Tibial artery (tissue), 4 donors: ENCODE results near the gene HOMER1.
A peak's percentile ranks its signal among the peaks of the same experiment; 100 is the strongest.

Experiments used
- DNase-seq, 2 donors: peaks; one replicate each; pipeline ENCODE4 v3.0.0-alpha.2; 2019
- H3K27ac ChIP-seq, 2 donors: fragments of 200-600 bp; sonication (generic) in 1 of 2; 1 replicate in 1 of 2; 2 replicates in 1 of 2; pipeline ENCODE4 v1.5.1; 2018 to 2019; ENCODE audit warnings: mild to moderate bottlenecking in 1 of 2
- H3K27me3 ChIP-seq, 2 donors: fragments of 200-600 bp; sonication (generic) in 1 of 2; one replicate each; pipeline versions ENCODE4 v1.5.1 to v1.6.0; 2016 to 2019
- H3K36me3 ChIP-seq, 3 donors: fragments of 200-600 bp; sonication (generic) in 2 of 3; one replicate each; pipeline ENCODE4 v1.5.1; 2016 to 2019; ENCODE audit warnings: mild to moderate bottlenecking in 2 of 3
- H3K4me1 ChIP-seq, 4 donors: fragments of 200-600 bp; sonication (generic) in 2 of 4; 1 replicate in 3 of 4; 2 replicates in 1 of 4; pipeline ENCODE4 v1.5.1; 2016 to 2019
- H3K4me3 ChIP-seq, 2 donors: fragments of 200-600 bp; sonication (generic) in 1 of 2; 1 replicate in 1 of 2; 2 replicates in 1 of 2; pipeline ENCODE4 v1.5.1; 2018 to 2019; ENCODE audit warnings: mild to moderate bottlenecking in 2 of 2
- H3K9me3 ChIP-seq, 3 donors: fragments of 200-600 bp; sonication (generic) in 1 of 3; one replicate each; pipeline ENCODE4 v1.5.1; 2016 to 2019
- CTCF ChIP-seq, 2 experiments: fragments of 200-600 bp in 1 of 2; fragments of 450-650 bp in 1 of 2; IDR thresholded peaks; one replicate each; pipeline ENCODE4 v1.5.1; 2017 to 2019; ENCODE audit warnings: antibody characterized with exemption in 2 of 2, mild to moderate bottlenecking in 1 of 2, moderate library complexity in 1 of 2
- intact Hi-C: fragments of 100-400 bp; cut with DNase I; formaldehyde crosslinking; loops from one replicate; pipeline ENCODE4 v1.15.0; 2023; ENCODE audit warnings: low total_unique reads

Gene HOMER1, protein sequence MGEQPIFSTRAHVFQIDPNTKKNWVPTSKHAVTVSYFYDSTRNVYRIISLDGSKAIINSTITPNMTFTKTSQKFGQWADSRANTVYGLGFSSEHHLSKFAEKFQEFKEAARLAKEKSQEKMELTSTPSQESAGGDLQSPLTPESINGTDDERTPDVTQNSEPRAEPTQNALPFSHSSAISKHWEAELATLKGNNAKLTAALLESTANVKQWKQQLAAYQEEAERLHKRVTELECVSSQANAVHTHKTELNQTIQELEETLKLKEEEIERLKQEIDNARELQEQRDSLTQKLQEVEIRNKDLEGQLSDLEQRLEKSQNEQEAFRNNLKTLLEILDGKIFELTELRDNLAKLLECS

GRCh38 chr5:79513704-79514390, at the start of gene HOMER1:
Gene HOMER1, minus strand, starts transcription at chr5:79514134. Its CDS starts 1,360 bp downstream, at chr5:79512774.
- H3K36me3 ChIP-seq: no peaks in the 10 kb centered on the region
- no peaks in the 10 kb centered on the region for H3K27me3 ChIP-seq
- peaks cover 0 to 15% (median 7%) of the 10 kb centered on the region in 4 donors for H3K4me1 ChIP-seq
- intact Hi-C loops: loop anchor here (5.0 kb wide), 1 partner anchor 98 kb away; the partner anchor contains the start of gene TENT2
- peak; percentile 69 to 88 for DNase-seq
- no peak for TF ChIP-seq CTCF (IDR thresholded peaks at IDR 0.05)
- H3K9me3 ChIP-seq: no peaks in the 10 kb centered on the region
- peak within 1 kb of the TSS; percentile 90 to 98 for H3K27ac ChIP-seq
- peak within 1 kb of the TSS; percentile 89 to 97 for H3K4me3 ChIP-seq

DNA sequence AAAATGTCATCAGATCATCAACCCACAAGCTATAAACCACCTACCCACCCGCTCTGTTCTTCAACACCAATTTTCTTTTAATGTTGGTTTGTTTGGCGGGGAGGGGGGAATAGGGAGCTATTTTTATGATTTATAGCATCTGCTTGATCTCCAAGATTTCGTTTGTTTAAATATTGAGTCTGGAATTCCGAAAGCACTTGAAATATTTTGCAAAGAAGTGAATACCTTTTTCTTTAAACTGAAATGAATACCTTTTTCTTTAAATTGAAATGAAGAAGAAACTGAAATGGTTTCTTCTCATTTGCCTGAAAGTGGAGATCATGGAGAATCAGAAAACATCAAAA, 49.3 kb upstream of the HOMER1 start:
- no peak for DNase-seq
- no peaks in the 10 kb centered on the region for H3K36me3 ChIP-seq
- peaks cover 0 to 3% of the 10 kb centered on the region in 2 donors for H3K27me3 ChIP-seq
- intact Hi-C loops: no loop called here
- no peak overlapping the region for H3K4me3 ChIP-seq
- no peak overlapping the region for H3K27ac ChIP-seq
- TF ChIP-seq CTCF (IDR thresholded peaks at IDR 0.05): no peak
- H3K9me3 ChIP-seq: no peaks in the 10 kb centered on the region
- H3K4me1 ChIP-seq: no peaks in the 10 kb centered on the region

DNA sequence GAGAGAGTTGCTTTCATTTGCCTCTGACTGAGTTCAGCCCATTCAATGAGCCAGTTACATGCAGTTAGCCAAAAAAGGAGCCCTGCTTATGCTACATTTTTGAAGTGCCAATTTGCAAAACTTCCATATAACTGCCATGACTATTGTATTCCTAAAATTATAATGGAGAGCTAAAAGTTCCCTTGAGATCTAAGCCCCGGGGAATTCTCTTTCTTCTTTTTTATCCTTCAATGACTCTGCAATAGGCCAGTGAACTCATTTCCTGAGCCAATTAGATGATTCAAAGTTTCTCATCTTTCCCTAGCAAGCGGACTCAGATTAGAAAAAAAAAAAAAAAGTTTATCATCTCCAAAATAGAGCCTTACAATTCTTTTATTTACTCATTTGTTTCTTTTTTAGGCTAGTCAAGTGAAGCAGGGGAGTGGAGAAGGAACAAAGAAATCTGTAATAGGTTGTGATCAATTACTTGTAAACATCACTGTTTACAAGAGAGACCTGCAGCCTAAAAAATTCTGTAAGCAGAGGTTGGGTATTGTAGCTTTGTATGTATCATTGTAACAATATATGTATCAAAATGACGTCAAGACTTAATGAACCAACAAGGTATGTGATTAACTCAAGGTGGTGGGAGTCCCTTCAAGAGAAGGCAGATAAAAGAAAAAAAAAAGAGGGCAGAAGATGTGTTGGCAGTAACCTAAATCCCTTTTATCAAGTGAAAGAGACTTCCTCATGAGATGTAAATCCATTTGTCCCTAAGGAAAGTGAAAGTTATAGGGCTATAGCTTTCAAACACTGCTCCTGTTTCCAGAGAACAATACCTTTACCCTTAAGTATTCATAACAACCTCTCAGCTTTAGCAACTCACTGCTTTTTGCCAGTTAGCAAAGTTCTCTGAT, 48.7 kb upstream of the HOMER1 start:
- no peaks in the 10 kb centered on the region for H3K4me1 ChIP-seq
- H3K4me3 ChIP-seq: no peak overlapping the region
- no peak for TF ChIP-seq CTCF (IDR thresholded peaks at IDR 0.05)
- no peak for DNase-seq
- no peak overlapping the region for H3K27ac ChIP-seq
- H3K9me3 ChIP-seq: no peaks in the 10 kb centered on the region
- no peaks in the 10 kb centered on the region for H3K36me3 ChIP-seq
- H3K27me3 ChIP-seq: peaks cover 0 to 3% of the 10 kb centered on the region in 2 donors
- intact Hi-C loops: no loop called here

DNA sequence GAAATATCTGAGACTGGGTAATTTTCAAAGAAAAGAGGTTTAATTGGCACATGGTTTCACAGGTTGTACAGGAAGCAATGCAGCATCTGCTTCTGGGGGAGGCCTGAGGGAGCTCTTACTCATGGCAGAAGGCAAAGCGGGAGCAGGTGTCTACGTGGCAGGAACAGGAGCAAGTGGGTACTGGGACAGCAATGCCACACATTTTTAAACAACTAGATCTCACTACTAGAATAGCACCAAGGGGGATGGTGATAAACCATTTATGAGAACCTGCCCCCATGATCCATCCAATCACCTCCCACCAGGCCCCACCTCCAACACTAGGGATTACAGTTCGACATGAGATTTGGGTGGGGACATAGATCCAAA, 47.6 kb upstream of the HOMER1 start:
- Histone ChIP-seq H3K36me3 (no peaks in the 10 kb centered on the region), H3K27ac (no peak overlapping the region), H3K27me3 (peaks cover 0 to 3% of the 10 kb centered on the region in 2 donors), H3K9me3 (no peaks in the 10 kb centered on the region), H3K4me3 (no peak overlapping the region), H3K4me1 (no peaks in the 10 kb centered on the region)
- intact Hi-C loops: no loop called here
- DNase-seq: no peak
- TF ChIP-seq CTCF (IDR thresholded peaks at IDR 0.05): no peak

DNA sequence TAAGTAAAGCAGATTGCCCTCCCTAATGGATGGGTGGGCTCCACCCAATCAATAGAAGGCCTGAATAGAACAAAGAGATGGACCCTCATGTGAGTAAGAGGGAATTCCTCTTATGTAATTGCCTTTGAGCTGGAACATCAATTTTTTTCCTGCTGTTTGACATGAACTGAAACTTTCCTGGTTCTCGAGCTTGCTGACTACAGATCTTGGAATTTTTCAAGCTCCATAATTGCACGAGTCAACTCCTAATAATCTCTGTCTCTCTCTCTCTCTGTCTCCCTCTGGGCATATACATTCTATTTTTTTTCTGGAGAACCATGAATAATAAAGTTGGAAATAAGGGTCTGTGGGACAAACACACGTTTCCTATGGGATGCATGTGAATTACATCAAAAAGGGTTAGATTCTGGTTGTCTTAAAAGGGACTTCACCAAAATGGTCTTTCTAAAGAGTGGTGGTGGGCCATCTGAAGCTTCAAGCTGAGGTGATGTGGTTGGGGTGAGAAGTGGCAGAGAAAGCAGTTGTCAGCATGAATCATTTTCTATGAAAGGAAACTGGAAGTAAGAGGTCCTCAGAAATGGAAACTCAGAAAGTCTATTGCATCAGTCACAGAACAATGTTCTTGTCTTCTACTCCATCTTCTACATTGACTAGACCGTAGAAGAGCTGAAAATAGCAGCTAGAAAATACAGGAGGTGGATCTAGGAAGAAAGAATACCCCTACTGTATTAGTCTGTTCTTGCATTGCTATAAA, 47.0 kb upstream of the HOMER1 start:
- Histone ChIP-seq H3K27ac (no peak overlapping the region), H3K4me1 (no peaks in the 10 kb centered on the region), H3K36me3 (no peaks in the 10 kb centered on the region), H3K9me3 (no peaks in the 10 kb centered on the region), H3K27me3 (peaks cover 0 to 3% of the 10 kb centered on the region in 2 donors), H3K4me3 (no peak overlapping the region)
- DNase-seq: no peak
- TF ChIP-seq CTCF (IDR thresholded peaks at IDR 0.05): no peak
- intact Hi-C loops: no loop called here
